HG02642 (cell line): Measurements from ENCODE around the gene CYB5R4.
"Not testable (repeated sequence)": the region's sequence is repeated elsewhere in the genome, so short reads cannot be mapped to it uniquely, and the experiment has no call there.

ENCODE experiments used
- ATAC-seq: cut with Tn5 transposase; IDR thresholded peaks from one replicate; pipeline ENCODE4 v1.9.1; 2021; ENCODE audit warnings: mild to moderate bottlenecking; ENCODE audit not compliant: unreplicated experiment, poor library complexity

The CYB5R4 gene

DNA sequence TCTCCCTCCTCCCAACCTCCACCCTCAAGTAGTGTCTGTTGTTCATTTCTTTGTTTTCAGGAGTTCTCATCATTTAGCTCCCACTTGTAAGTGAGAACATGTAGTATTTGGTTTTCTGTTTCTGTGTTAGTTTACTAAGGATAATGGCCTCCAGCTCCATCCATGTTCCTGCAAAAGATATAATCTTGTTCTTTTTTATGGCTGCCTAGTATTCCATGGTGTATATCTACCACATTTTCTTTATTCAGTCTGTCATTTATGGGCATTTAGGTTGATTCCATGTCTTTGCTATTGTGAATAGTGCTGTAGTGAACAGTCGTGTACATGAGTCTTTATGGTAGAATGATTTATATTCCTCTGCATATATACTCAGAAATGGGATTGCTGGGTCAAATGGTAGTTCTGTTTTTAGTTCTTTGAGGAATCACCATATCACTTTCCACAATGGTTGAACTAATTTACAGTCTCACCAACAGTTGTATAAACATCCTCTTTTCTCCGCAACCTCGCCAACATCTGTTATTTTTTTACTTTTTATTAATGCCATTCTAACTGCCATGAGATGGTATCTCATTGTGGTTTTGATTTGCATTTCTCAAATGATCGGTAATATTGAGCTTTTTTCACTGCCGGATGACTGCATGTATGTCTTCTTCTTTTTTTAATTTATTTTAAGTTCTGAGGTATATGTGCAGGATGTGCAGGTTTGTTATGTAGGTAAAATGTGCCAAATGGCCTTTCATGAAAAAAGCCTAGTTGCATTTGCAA, 48.3 kb downstream of the CYB5R4 start:
- ATAC-seq = not testable (repeated sequence)

DNA sequence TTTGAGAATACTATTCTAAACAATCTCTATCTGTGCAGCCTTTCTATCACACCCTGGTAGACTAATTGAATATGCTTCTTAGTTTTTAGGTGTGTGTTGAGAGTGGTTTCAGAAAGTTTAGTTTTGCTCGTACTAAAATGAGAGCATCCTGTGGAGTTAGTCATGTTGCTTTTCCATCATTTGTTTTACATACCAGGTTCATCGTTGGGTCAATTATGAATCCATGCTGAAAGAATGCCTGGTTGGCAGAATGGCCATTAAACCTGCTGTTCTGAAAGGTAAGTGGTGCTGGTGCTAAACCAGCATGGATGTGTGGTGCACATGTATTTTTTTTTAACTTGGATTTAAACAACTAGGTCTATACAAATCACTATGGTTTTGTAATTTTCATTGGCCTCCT, 49.3 kb downstream of the CYB5R4 start:
- ATAC-seq = no peak

DNA sequence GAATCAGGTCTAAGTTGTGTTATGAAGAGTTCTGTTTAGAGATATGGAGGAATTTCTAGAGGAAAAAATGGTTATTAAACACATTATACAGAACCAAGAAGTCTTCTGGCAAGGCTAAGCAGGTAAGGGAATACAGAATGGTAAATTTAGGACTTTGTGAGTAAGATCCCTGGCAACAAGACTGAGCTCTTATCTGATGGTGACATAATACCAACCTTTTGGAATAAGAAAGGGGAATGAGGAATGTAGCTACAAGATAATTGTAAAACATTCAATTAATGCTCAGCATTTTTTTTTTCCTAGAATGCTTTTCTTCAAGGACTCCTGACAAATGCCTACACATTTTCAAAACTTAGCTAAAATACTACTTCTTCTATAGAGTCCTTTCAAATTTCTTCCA, 51.8 kb downstream of the CYB5R4 start:
- ATAC-seq = no peak

DNA sequence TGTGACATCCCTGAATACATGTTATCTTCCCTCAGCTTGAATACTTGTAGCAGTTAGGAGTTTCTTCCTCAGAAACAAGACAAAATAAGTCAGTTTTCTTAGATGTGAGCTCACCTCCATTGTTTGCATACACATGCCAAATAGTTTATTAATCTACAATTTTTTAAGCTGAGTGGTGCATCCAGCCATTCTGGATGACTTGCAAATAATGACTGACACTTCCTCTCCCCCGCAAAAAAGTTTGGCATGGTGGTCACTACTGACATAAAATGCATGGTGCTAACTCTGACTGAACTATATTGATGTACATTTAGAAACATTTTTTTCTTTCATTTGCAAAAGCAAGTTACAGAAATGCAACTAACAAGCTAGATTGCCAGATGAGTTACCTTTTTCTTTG, 55.5 kb downstream of the CYB5R4 start:
- no peak for ATAC-seq

DNA sequence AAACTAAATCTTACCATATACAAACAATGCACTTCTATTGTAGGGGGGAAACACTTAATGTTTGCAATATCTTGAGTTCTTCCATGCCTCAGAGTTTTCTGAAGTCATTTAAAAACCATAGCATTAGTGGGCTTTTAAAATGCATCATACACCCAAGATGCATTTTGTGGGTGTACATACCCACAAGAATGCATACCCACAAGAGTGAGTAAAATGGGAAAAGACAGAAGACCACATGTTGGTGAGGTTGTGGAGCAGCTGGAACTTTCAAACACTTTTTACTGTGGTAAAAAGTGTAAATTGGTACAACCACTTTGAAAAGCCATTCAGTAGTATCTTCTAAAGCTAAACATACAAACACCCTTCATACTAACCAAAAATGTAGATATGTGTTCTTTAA, 57.5 kb downstream of the CYB5R4 start:
- no peak for ATAC-seq

DNA sequence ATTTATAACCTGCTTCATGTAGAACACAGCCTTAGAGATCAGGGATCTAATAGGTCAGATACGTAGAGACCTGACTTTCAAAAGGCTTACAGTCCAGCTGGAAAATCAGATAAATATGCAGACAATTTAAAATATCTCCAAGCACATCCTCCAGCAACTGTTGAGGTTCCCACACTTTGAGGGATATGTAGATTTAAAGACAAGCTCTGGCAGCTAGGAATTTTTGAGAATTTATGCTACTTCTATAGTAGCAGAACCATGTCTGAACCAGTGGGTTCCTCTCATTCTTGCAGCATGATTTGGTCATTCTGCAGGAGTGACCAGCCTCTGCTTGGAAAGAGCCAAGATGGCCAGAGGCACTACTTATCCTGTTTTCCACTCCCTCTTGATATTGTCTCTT, 60.5 kb downstream of the CYB5R4 start:
- no peak for ATAC-seq

DNA sequence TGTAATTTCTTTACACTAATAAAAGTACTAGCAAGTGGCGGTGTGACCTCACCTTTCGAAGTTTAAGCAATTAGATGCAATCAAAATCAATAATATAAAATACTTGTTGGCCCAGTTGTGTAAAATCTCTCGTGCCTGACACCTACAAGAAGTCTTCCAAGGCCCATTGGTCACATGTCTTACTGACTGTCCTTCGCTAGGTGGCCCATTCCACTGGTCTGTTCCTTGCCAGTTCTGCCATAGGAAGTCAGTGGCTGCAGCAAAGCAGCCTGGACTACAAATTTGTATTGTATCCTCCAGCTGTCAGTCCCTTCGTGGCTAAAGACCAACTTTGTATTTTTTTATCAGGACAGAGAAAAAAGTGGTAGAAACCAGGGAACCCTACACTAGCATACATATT, 61.8 kb downstream of the CYB5R4 start:
- no peak for ATAC-seq

DNA sequence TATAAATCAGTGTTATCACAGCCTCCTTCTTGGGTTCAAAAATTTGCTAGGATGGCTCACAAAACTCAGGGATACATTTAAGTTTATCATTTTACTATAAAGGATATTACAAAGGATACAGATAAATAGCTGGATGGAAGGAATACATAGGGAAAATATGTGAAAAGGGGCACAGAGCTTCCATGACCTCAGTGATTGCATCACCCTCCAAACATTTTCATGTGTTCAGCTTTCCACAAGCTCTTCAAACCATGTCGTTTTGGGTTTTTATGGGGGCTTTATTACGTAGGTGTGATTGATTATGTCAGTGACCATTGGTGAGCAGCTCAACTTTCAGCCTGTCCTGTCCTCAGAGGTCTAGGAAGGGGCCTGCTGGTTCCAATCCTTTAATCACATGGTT, 68.0 kb downstream of the CYB5R4 start:
- no peak for ATAC-seq

DNA sequence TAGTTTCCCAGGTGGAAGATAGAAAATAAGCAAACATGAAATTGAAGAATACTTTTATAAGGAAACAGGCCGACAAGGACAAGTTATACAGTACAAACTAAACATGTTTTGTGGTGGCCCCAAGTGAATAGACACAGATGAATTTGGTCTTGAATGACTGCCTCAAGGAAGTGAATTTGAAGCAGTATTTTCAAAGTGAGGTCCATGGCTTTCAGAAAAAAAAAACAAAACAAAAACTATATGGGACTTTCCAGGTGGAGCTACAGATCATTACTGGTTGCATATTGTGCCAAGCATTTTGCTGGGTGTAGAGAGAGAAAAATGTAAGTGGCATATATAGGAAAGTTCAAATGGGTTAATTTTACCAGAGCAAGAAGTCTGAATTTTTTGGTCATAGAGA, 68.8 kb downstream of the CYB5R4 start:
- ATAC-seq = no peak

DNA sequence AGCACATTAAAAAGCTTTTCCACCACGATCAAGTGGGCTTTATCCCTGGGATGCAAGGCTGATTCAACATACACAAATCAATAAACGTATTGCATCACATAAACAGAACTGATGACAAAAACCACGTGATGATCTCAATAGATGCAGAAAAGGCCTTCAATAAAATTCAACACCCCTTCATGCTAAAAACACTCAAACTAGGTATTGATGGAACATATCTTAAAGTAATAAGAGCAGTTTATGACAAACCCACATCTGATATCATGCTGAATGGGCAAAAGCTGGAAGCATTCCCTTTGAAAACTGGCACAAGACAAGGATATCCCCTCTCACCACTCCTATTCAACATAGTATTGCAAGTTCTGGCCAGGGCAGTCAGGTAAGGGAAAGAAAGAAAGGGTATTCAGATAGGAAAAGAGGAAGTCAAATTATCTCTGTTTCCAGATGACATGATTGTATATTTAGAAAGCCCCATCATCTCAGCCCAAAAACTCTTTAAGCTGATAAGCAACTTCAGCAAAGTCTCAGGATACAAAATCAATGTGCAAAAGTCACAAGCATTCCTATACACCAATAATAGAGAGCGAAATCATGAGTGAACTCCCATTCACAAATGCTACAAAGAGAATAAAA, 86.8 kb downstream of the CYB5R4 start:
- ATAC-seq = not testable (repeated sequence)

DNA sequence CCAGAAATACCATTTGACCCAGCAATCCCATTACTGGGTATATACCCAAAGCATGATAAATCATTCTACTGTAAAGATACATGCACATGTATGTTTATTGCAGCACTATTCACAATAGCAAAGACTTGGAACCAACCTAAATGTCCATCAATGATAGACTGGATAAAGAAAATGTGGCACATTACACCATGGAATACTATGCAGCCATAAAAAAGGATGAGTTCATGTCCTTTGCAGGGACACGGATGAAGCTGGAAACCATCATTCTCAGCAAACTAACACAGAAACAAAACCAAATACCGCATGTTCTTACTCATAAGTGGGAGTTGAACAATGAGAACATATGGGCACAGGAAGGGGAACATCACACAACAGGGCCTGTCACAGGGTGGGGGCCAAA, 88.5 kb downstream of the CYB5R4 start:
- not testable (repeated sequence) for ATAC-seq

DNA sequence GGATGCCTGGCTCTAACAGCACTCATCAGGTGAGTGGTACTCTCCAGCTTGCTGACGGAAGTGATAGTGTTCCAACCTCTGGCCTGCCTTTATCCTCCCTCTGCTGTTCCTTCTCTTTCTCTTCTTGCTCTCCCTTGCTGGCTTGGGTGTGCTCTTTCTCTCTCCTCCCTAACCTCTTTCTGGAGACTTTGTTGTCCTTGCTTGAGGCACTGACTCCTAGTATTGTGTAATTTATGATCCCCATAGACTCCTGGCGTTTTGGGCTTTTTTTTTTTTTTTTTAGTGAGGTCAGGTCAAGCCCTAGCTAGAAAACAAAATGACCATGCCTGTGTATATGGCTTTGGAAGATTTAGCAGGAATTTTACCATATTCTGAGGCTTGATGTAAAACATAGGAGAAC, 89.4 kb downstream of the CYB5R4 start:
- no peak for ATAC-seq

DNA sequence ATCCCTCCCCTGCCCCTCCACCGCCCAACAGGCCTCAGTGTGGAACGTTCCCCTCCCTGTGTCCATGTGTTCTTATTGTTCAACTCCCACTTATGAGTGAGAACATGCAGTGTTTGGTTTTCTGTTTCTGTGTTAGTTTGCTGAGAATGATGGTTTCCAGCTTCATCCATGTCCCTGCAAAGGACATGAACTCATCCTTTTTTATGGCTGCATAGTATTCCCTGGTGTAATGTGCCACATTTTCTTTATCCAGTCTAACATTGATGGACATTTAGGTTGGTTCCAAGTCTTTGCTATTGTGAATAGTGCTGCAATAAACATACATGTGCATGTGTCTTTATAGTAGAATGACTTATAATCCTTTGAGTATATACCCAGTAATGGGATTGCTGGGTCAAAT, 91.9 kb downstream of the CYB5R4 start:
- not testable (repeated sequence) for ATAC-seq

DNA sequence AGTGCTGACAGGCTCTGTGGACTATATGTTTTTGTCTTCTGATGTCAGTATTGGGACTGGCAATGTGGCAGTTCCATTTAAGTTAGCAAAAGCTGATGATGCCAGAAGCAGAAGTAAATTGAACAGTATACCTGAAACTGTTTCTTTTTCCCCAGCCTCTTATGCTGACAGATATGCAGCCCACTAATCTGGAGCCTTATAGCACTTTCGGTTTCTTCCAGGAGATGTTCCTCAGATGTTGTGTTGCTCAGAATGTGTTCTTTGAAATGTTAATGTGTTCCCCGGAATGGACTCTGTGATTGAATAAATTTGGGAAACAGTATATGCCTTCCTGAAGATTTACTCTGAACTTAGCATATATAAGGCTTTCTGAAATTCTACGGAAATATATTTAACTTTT, 93.3 kb downstream of the CYB5R4 start:
- ATAC-seq = no peak

DNA sequence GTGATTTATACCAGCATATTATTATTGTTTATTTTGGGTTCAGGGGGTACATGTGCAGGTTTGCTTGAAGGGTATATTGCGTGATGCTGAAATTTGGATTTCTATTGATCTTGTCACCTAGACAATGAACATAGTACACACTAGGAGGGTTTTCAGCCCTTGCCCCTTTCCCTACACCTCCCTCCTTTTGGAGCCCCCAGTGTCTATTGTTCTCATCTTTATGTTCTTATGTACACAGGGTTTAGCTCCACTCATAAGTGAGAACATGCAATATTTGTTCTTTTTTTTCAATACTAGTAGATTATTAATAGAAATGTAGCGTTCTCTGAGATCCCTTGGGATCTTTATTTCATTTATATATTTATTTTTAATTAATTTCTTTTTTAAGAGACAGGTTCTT, 94.9 kb downstream of the CYB5R4 start:
- ATAC-seq = no peak

DNA sequence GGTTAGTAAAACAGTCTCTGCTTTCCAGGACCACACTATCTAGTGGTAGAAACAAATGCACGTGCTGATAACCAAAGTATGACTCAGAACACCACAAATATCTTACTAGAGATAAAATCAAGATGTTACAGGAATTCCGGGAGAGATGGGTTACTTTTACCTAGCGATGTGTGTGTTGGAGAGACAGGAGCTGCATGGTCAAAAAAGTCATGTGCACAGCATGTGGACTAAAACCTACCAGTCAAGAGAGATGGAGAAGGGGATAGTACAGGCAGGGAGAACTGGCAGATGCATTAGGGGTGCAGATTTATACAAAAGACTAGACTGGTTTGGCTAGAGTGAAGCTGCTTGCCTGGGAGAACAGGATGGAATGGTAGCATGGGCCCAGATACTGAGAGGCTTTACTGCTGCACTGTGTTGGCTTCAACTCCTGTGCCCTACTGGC, 98.8 kb downstream of the CYB5R4 start:
- no peak for ATAC-seq

DNA sequence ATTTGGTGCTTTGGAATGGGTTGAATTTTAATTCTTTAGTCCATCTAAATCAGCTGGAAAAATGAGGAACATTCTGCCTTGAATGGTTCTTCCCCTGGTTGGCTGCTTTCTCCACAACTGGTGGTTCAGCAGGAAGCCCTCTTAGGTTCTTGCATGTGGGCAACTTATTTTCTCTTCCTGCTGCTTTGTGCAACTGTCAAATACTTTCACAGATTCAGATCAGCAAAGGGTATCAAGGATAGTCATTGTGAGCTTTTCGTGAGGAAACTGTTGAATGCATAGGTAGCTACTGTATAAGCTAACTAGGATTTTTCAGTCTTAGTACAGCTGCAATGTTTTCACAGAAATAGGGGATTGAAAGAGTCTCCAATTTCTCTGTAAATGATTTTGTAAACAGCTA, 101.2 kb downstream of the CYB5R4 start:
- ATAC-seq = no peak

DNA sequence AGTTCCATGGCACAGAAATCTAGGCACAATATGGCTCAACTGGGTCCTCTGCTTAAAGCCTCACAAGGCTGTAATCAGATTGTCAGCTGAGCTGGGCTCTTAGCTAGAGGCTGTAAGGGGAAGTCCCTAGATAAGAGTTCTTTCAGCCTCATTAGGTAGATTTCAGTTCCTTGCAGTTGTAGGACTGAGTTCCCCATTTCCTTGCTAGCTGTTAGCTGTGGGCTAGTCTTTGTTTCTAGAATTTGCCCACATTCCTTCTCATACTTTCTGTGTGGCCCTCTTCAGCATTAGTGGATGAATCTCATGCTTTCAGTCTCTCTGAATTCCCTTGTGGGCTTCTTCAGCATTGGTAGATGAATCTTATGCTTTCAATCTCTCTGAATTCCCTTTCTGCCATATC, 103.1 kb downstream of the CYB5R4 start:
- ATAC-seq = peak; percentile 88

DNA sequence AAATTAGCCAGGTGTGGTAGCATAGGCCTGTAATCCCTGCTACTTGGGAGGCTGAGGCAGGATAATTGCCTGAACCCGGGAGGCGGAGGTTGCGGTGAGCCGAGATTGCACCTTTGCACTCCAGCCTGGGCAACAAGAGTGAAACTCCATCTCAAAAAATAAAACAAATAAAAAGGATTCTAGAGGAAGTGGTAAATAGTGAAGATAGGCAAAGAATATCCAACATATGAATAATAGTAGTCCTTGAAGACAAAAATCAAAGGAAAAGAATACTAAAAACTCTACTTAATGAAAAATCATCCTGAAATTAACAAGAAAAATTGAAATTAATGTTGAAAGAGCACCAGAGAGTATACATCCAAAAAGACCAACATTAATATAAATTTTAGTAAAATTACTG, 107.0 kb downstream of the CYB5R4 start:
- no peak for ATAC-seq

DNA sequence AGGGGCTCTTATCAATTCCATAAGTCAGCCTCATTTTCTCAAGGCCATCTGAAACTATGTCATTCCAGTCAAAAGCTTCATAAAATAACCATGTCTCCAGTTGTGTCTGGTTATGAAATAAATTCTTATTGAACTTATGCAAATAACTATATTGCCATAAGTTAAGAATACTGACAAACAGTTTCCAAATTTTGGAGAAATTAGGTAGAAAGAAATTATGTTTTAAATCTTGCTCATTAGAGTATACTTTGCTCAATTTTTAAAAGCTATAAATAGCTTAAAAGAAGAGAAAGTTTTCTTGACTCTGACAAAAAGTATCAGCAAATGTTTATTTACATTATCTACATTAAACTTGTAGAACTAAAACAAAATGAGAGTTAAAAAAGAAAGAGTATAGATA, 111.1 kb downstream of the CYB5R4 start:
- no peak for ATAC-seq

DNA sequence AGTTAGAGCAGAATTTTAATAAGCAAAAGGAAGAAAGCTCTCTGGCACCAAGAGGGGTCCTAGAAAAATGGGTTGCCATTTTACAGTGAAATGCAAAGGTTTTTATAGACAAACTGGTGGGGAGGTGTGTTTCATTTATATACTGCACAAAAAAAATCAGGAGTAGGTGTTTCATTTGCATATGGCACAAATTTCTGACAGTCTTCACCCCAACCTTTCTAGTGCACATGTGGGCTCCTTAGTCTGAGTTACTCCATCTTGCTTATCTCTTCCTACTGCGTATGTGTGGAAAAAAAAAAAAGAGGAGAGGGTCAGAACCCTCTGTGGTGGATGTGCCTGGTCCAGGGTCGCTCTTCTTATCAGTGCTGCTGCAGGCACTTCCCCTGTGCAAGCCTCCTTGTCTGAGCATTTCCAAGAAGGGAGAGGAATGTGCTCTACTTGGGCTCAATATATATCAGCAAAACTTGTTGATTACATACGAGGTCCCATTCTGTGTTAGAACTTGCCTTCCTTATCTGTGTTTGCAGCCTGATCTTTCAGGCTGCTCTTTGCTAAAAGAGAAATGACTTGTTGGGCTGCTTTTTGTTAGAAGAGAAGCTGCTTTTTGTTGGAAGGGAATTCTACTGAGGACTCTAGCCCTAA, 115.0 kb downstream of the CYB5R4 start:
- ATAC-seq = no peak
